Suppressor macrophage treated with lipopolysaccharide for 1 hour (primary cell): ENCODE results near the gene TM4SF18.
A peak's percentile ranks its signal among the peaks of the same experiment; 100 is the strongest.
"Not testable (repeated sequence)": the region's sequence is repeated elsewhere in the genome, so short reads cannot be mapped to it uniquely, and the experiment has no call there.

ENCODE experiments used
- DNase-seq, 3 donors: peaks; one replicate each; pipeline ENCODE4 v3.0.0-alpha.2; 2020 to 2022

TM4SF18 gene

GRCh38 chr3:149368201-149368673, 34.8 kb upstream of the TM4SF18 start:
- no peak for DNase-seq

GRCh38 chr3:149366941-149367840, 33.8 kb upstream of the TM4SF18 start:
- peak; percentile 48 to 62 (median 53) for DNase-seq

GRCh38 chr3:149366031-149366430, 32.6 kb upstream of the TM4SF18 start:
- no peak for DNase-seq

GRCh38 chr3:149364624-149365023, 31.2 kb upstream of the TM4SF18 start:
- no peak for DNase-seq

- no peak for DNase-seq
These were observed 29.6 kb upstream of the TM4SF18 start for GRCh38 chr3:149363053-149363452.

GRCh38 chr3:149362366-149362765, 28.9 kb upstream of the TM4SF18 start:
- no peak for DNase-seq

- no peak for DNase-seq
These were observed 23.2 kb upstream of the TM4SF18 start for GRCh38 chr3:149356630-149357029.

- no peak for DNase-seq
These were observed 22.7 kb upstream of the TM4SF18 start for GRCh38 chr3:149356044-149356592.

GRCh38 chr3:149353581-149354184, 20.2 kb upstream of the TM4SF18 start:
- no peak for DNase-seq

- DNase-seq = peak; percentile 68 to 76 (median 73)
These were observed 19.1 kb upstream of the TM4SF18 start for GRCh38 chr3:149352556-149352955.

GRCh38 chr3:149343951-149344350, 10.5 kb upstream of the TM4SF18 start:
- peak in 1 of 3 donors; percentile 14 for DNase-seq

- peak; percentile 69 to 91 (median 89) for DNase-seq
These were observed 9.3 kb upstream of the TM4SF18 start for GRCh38 chr3:149342413-149343380.

- peak in 2 of 3 donors; percentile 38 to 43 for DNase-seq
These were observed 7.0 kb upstream of the TM4SF18 start for GRCh38 chr3:149340310-149340933.

GRCh38 chr3:149339931-149340309, 6.5 kb upstream of the TM4SF18 start:
- peak; percentile 72 to 83 (median 73) for DNase-seq

GRCh38 chr3:149337486-149337885, 4.0 kb upstream of the TM4SF18 start:
- not testable (repeated sequence) for DNase-seq

GRCh38 chr3:149336925-149337324, 3.5 kb upstream of the TM4SF18 start:
- no peak for DNase-seq

GRCh38 chr3:149332771-149333170, 665 bp downstream of the TM4SF18 start:
- DNase-seq = no peak

- no peak for DNase-seq
These were observed 1.1 kb downstream of the TM4SF18 start for GRCh38 chr3:149332227-149332765.

- DNase-seq = no peak
These were observed 2.0 kb downstream of the TM4SF18 start for GRCh38 chr3:149331396-149331795.

GRCh38 chr3:149330609-149331331, 2.7 kb downstream of the TM4SF18 start:
- DNase-seq = no peak

GRCh38 chr3:149327156-149327555, 6.3 kb downstream of the TM4SF18 start:
- no peak for DNase-seq
